ENCODE data around the gene MYMX. TPM values are rescaled to one million over a fixed set of nuclear protein-coding genes. Genes with fewer than 3 reads are reported as not detected.

MYMX gene
- total RNA-seq, 1 donor, result not detected

GRCh38 chr6:44224965-44225305 is 8.2 kb downstream of the MYMX start:
- no peaks in the 10 kb centered on the region for H3K36me3 ChIP-seq (ENCODE audit: insufficient read depth, low read length)
- no peak for TF ChIP-seq CTCF (IDR thresholded peaks at IDR 0.05; ENCODE audit: extremely low read depth, low read depth, low read length)
- peak overlapping the region; percentile 94 for H3K4me2 ChIP-seq (ENCODE audit: insufficient read depth, low read length)
- H3K4me1 ChIP-seq (ENCODE audit: insufficient read depth, low read length), result peaks cover 37% of the 10 kb centered on the region
- H3K4me3 ChIP-seq (ENCODE audit: insufficient read depth, low read length), result no peak overlapping the region
- H4K20me1 ChIP-seq (ENCODE audit: insufficient read depth, low read length), result no peaks in the 10 kb centered on the region
- no peak overlapping the region for H3K27ac ChIP-seq (ENCODE audit: low read depth, low read length)
- peak; percentile 84 for DNase-seq (ENCODE audit: insufficient read length, low spot score, missing footprints)
- peaks cover 20% of the 10 kb centered on the region for H3K79me2 ChIP-seq (ENCODE audit: insufficient read depth, low read length)
- H2AFZ ChIP-seq (ENCODE audit: low read length), result no peak overlapping the region
- no peaks in the 10 kb centered on the region for H3K27me3 ChIP-seq (ENCODE audit: insufficient read depth, low read length)
- H3K9me3 ChIP-seq (ENCODE audit: low read depth, low read length), result no peaks in the 10 kb centered on the region

- peak; percentile 46 for DNase-seq (ENCODE audit: insufficient read length, low spot score, missing footprints)
- H2AFZ ChIP-seq (ENCODE audit: low read length), result no peak overlapping the region
- H3K27me3 ChIP-seq (ENCODE audit: insufficient read depth, low read length), result no peaks in the 10 kb centered on the region
- H3K9me3 ChIP-seq (ENCODE audit: low read depth, low read length), result no peaks in the 10 kb centered on the region
- H3K4me1 ChIP-seq (ENCODE audit: insufficient read depth, low read length), result peaks cover 37% of the 10 kb centered on the region
- no peak overlapping the region for H3K27ac ChIP-seq (ENCODE audit: low read depth, low read length)
- no peak overlapping the region for H3K4me3 ChIP-seq (ENCODE audit: insufficient read depth, low read length)
- no peaks in the 10 kb centered on the region for H4K20me1 ChIP-seq (ENCODE audit: insufficient read depth, low read length)
- H3K79me2 ChIP-seq (ENCODE audit: insufficient read depth, low read length), result peaks cover 20% of the 10 kb centered on the region
- no peaks in the 10 kb centered on the region for H3K36me3 ChIP-seq (ENCODE audit: insufficient read depth, low read length)
- TF ChIP-seq CTCF (IDR thresholded peaks at IDR 0.05; ENCODE audit: extremely low read depth, low read depth, low read length), result no peak
- H3K4me2 ChIP-seq (ENCODE audit: insufficient read depth, low read length), result no peak overlapping the region
Observed at GRCh38 chr6:44225579-44226325, 9.0 kb downstream of the MYMX start.

GRCh38 chr6:44226368-44227147 is 9.8 kb downstream of the MYMX start:
- H3K4me2 ChIP-seq (ENCODE audit: insufficient read depth, low read length), result no peak overlapping the region
- H3K36me3 ChIP-seq (ENCODE audit: insufficient read depth, low read length), result no peaks in the 10 kb centered on the region
- H3K4me1 ChIP-seq (ENCODE audit: insufficient read depth, low read length), result peaks cover 31% of the 10 kb centered on the region
- DNase-seq (ENCODE audit: insufficient read length, low spot score, missing footprints), result peak; percentile 83
- peaks cover 20% of the 10 kb centered on the region for H3K79me2 ChIP-seq (ENCODE audit: insufficient read depth, low read length)
- no peak for TF ChIP-seq CTCF (IDR thresholded peaks at IDR 0.05; ENCODE audit: extremely low read depth, low read depth, low read length)
- H3K27me3 ChIP-seq (ENCODE audit: insufficient read depth, low read length), result no peaks in the 10 kb centered on the region
- no peaks in the 10 kb centered on the region for H4K20me1 ChIP-seq (ENCODE audit: insufficient read depth, low read length)
- H2AFZ ChIP-seq (ENCODE audit: low read length), result peak overlapping the region; percentile 62
- H3K9me3 ChIP-seq (ENCODE audit: low read depth, low read length), result no peaks in the 10 kb centered on the region
- H3K4me3 ChIP-seq (ENCODE audit: insufficient read depth, low read length), result no peak overlapping the region
- H3K27ac ChIP-seq (ENCODE audit: low read depth, low read length), result no peak overlapping the region

- Histone ChIP-seq H3K4me3 (ENCODE audit: insufficient read depth, low read length) (no peak overlapping the region), H4K20me1 (ENCODE audit: insufficient read depth, low read length) (no peaks in the 10 kb centered on the region), H3K79me2 (ENCODE audit: insufficient read depth, low read length) (peaks cover 20% of the 10 kb centered on the region), H3K4me2 (ENCODE audit: insufficient read depth, low read length) (no peak overlapping the region), H3K27me3 (ENCODE audit: insufficient read depth, low read length) (no peaks in the 10 kb centered on the region), H3K36me3 (ENCODE audit: insufficient read depth, low read length) (peaks cover 6% of the 10 kb centered on the region), H3K27ac (ENCODE audit: low read depth, low read length) (no peak overlapping the region), H3K4me1 (ENCODE audit: insufficient read depth, low read length) (peaks cover 26% of the 10 kb centered on the region), H2AFZ (ENCODE audit: low read length) (no peak overlapping the region), H3K9me3 (ENCODE audit: low read depth, low read length) (no peaks in the 10 kb centered on the region)
- peak; percentile 61 for DNase-seq (ENCODE audit: insufficient read length, low spot score, missing footprints)
- TF ChIP-seq CTCF (IDR thresholded peaks at IDR 0.05; ENCODE audit: extremely low read depth, low read depth, low read length), result no peak
Observed at GRCh38 chr6:44227148-44227793, 10.5 kb downstream of the MYMX start.
